Measurements from ENCODE around the gene AK1.
"Not testable (repeated sequence)": the region's sequence is repeated elsewhere in the genome, so short reads cannot be mapped to it uniquely, and the experiment has no call there.

AK1 gene

GRCh38 chr9:127845619-127846018 lies 31.9 kb downstream of the AK1 start:
- not testable (repeated sequence) for DNase-seq

DNA sequence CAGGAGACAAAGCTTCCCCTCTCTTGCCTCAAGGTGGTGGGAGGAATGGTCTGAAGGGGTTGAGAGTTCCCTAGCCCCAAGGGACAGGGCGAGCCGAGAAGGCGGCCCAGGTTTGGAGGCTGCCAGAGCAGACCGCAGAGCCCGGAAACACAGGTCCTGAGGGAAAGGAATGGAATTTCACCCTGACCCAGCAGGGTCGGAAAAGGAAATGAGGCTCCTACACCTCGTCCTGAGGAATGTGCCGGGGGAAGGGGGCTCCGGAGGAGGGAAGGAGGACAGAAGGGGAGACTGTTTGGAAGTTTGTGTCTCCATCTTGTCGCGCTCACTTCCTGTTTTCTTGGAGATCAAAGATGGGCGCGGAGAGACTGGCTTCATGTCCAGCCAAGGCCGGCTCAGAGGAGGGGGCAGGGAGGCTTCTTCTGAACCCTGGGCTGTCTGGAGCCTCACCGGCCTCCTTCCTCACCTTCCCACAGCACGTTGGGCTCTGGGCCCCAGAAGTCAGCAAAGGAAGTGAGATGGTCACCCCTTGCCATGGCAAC lies 32.6 kb downstream of the AK1 start:
- DNase-seq, result no peak

DNA sequence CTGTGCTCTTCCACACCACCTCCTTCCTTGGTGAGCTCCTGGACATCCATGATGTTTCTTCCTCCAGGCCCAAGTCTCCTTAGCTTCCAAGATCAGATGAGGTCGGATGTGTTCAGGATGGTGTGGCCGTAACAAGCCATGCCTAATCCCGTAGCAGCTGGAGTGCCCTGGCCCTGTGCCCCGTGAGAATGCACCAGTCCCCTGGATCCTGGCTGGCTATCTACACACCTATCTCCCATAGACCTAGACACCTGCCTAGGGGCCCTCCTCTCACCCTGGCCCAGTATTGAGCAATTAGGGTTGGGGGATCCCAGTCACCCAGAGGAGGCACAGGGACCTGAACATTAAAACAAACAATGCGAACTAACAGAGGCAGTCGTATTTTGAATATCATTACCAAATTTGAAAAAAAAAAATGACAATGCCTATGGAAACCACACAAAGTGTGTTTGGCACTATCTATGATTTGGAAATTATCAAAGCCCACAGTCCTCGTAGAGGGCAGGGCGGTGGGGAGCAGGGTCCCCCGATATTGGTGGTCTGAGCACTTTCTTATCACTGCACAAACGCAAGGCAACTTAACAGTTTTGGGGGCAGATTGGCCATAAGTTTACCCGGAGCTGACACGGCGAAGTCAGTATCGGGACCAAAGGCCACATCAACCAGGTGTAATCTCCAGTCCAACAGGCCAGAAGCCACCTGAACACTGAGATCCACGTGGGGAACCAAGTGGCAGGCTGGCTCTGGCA lies 36.2 kb downstream of the AK1 start:
- no peak for DNase-seq

GRCh38 chr9:127838375-127839078 lies 38.9 kb downstream of the AK1 start:
- DNase-seq, result no peak

DNA sequence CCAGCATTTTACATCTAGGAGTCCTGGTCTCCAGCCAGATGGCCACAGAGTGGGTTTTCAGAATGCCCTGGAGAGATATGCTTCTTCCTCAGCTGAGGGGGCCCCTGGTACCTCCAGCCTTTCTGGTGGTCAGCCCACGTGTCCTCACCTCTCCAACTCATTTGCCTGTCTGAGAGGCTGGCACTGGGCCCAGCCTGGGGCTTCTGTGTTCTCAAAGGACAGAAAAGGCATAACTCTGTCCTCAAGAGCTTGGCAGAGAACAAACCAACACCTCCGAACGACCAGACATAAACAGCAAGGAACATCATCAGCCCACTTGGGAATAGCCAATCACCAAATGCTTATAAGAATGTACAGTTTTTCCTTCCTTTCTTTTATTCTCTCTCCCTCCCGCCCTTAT lies 40.1 kb downstream of the AK1 start:
- no peak for DNase-seq

GRCh38 chr9:127836561-127836960 lies 40.9 kb downstream of the AK1 start:
- not testable (repeated sequence) for DNase-seq

- no peak for DNase-seq
These were observed 41.4 kb downstream of the AK1 start for GRCh38 chr9:127835991-127836516.

DNA sequence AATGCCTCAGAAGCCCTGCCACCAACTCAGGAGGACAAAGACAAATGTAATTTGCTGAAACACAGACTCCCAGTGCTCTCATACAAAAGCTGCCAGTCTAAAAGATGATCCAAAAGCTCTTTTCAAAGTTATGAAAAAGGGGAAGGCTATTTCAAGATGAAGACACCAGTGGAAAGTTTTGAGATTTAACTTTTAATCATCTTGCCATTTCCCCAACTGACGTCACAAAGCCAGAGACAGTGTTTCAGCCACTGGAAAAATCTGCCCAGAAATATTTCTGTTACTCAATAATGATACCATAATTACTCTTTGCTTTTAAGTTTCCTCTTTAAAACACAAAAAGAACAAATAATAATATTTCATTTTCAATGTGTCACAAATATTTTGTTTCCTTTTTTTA lies 43.9 kb downstream of the AK1 start:
- DNase-seq, result no peak

DNA sequence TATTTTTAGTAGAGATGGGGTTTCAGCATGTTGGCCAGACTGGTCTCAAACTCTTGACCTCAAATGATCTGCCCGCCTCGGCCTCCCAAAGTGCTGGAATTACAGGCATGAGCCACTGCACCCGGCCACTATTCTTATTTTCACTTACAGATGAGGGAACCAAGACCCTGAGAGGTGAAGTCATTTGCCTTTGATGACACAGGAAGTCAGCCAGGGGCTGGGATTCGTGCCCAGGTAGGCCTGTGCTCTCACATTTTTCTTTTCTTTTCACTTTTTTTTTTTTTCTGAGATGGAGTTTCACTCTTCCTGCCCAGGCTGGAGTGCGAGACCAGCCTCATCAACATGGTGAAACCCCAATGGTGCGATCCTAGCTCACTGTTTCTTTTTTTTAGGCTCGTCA lies 45.2 kb downstream of the AK1 start:
- DNase-seq, result no peak

DNA sequence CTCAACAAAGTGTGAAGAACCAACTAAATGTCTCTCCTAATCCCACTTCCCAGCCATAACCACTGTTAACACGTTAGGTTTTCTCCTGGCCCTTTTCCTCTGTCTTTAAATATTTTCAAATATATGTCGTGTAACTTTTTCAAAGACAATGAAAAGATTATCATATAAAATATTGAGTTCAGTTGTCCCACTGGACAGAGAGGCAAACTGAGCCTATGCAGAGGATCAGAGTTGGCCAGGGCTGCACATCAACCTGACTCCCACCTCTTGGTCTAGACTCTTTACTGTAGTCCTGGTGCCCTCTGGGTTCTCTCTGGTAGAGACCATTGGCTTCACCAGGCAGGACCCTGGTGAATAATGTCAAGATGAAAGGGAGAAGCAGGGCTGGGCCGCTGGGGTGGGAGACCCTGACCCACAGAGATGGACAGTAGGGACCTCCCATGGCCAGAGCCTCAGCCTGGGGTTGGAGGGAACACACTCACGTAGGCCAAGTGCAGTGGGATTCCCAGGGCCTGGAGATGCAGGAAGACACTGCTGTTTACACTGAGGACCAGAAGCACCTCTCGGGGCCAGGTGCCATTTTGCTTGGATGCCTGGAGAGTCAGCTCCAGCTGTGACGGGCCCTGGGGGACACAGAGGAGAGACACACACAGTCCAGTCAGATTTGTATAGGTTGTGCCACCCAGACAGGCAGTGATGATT lies 48.1 kb downstream of the AK1 start:
- no peak for DNase-seq

- DNase-seq, result no peak
These were observed 49.0 kb downstream of the AK1 start for GRCh38 chr9:127828262-127829031.

DNA sequence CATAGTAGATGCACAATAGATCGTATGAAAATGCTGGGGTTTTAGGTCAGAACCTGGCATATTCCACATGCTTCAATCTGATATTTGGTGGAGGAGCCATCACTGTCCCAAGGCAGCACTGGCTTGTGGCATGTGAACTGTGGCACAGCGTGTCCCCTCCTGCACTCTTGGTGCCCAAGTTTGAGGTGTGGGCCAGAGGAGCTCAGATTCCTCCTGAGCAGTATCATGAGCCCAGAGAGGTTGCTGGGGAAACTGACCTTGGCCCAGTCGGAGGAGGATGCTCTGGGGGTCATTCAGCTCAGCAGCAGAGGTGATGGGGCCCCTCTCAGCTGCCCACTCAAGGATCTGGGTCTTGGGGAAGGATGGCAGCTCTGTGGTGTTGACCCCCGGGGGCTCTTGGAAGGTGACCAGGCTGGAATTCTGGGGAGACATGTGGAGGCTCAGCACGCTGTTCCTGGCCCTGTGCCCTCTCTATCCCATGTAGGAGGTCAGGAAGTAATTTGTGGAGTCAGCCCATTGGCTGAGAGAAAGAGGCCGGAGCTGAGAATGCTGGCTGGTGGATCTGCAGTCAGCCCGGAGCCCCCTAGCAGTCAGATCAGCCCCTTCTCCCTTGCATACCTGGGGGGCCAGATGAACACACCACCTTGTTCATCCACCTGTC lies 51.1 kb downstream of the AK1 start:
- no peak for DNase-seq

GRCh38 chr9:127825319-127826051 lies 52.0 kb downstream of the AK1 start:
- DNase-seq, result no peak

DNA sequence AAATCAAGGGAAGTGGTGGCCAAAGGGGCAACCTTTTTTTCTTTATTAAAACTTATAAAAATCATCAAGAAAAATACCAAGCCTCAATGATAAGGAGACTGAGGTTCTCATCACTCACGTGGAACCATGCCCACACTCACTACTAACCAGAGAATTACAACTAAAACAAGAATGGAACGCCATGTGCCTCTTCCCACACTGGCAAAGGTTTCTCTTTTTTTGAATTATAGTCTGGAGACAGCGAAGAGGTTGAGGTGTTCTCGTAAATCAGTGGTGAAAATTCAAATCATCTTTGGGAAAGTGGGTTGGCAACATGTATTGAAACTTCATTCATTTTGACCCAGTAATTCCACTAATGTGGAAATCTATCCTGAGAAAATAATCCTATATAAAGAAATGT lies 55.4 kb downstream of the AK1 start:
- no peak for DNase-seq

DNA sequence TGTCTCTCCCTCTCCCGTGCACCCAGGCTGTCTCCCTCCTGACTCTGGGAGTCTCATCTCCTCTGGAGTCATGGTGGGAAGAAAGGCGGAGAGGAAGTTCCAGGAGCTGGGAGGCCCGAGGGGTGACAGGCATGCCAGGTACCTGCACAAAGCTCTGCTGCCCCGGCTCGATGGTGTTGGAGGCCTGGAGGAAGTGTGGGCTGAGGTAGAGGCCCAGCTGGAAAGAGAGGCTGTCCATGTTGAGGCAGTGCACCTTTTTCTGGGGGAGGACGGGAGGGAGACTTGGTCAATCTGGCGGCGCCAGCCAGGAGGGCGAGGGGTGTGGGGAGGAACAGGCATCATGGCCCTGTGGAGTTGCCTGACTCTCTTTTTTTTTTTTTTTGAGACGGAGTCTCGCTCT lies 58.9 kb downstream of the AK1 start:
- no peak for DNase-seq

- DNase-seq, result no peak
These were observed 59.5 kb downstream of the AK1 start for GRCh38 chr9:127817881-127818434.

DNA sequence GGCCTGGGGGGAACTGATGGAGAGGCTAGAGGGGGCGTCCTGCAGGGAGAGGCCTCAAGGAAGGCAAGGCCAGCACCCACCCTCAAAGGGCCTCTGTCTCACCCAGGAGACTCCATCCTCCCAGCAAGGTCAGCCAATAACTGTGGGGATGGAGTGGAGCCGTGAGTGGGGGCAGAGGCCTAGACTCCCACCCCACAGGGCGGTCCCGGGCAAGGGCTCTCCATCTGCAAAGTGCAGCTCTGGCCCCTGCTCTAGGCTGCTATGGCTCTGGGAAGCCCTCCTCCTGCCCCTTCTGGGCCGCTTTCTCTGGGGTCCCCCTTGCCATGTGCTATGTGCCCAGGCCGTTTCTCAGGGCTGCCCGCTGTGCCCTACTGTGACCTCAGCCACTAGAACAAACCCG lies 60.7 kb downstream of the AK1 start:
- no peak for DNase-seq

All from effector CD8-positive, alpha-beta T cell (primary cell).